Measurements from ENCODE around the gene CBFA2T2.
A peak's percentile ranks its signal among the peaks of the same experiment; 100 is the strongest.
"Not testable (repeated sequence)": the region's sequence is repeated elsewhere in the genome, so short reads cannot be mapped to it uniquely, and the experiment has no call there.

Gene CBFA2T2

DNA sequence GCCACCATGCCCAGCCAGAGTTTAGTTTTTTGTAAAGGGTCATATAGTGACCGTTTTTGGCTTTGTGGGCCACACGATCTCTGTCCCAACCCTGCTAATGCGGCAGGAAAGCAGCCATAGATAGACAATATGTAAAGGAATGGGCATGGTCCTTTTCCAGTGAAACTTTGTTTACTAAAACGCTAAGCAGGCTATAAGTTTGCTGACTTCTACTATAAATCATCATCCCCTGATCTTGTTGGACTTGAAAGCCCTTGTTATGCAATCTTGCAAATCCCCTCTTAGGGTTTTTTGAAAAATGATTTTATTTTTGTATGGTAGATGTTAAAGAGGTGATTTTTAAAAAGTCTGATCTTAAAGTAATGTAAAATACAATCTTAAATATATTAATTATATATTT is 63.6 kb downstream of the CBFA2T2 start:
- no peak for DNase-seq

DNA sequence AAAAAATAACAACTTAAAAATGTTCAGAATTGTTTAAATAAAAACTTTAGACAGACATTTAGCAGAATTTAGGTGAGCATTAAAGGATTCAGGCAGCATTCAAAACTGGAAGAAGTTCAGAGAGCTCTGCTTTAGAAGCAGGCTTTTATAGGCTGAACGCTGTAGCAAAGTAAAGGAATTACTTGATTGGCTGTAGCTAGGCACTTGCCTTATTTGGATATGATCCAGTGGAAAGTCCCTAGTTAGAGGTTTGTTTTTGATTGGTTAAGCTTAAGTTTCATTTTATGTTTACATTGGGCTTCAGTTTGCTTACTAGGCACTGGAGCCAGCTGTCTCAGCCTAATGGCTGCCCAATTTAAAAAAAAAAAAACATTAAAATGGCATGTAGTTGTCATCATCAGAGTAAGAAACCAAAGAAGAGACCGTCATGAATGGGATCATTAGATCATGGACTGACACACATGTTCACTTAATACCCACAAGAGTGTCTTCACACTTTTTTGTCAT is 65.1 kb downstream of the CBFA2T2 start:
- DNase-seq: peak; percentile 97

DNA sequence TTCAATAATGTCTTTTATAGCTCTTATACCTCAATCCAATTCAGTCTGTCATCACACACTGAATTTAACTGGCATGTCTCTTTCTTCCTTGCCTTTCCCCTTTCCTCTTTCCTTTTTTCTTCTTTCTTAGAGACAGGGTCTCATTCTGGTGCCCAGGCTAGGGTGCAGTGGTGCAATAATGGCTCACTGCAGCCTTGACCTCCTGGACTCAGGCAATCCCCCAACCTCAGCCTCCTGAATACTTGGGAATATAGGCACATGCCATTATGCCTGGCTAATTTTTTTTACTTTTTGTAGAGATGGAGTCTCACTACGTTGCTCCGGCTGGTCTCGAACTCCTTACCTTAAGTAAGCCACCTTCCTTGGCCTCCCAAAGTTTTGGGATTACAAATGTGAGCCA is 65.9 kb downstream of the CBFA2T2 start:
- no peak for DNase-seq

DNA sequence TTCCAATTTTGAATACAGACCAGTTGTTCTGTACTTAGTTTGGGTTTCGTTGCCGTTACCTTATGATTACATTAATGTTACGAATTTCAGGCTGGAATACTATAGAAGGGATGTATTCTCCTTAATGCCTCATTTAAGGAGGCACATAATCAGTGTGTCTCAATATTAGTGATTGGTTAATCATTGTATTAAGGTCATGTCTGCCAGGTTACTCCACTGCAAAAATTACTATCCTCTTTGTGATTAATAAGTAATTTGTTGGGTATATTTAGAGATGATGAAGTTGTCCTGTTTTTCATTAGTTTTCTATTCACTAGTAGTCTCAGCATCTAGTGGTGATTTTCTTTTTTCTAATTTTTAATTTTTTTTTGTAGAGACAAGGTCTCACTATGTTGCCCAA is 66.3 kb downstream of the CBFA2T2 start:
- no peak for DNase-seq

DNA sequence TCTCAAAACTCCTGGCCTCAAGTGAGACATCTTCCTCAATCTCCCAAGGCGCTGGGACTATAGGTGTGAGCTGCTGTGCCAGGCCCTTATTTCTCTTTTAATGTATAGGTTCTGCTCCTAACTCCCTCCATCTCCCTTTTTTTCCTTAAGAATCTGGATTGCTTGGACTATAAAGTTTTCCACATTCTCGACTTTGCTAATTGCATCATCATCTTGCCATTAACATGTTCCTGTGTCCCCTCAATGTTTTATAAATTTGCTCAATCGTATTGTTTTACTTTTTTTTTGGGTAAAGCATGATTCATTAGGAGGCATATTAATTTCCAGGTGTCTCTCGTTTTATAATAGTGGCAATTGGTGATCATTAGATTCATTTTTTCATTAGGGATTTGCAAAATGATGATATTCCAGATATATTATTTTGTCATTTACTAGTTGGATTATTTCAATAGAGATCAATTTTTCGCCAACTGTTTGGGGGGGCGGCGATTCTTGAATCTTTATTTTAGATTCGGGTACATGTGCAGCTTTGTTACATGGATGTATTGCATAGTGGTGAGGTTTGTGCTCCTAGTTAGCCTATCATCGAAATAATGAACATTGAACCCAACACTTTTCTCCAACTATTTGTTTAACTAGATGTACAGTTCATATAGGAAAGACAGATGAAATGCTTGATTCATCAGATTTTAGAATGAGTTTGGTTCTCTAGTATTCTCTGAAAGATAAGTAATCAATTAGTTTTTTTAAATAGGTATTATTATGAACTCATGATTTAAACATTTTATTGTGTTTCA is 68.7 kb downstream of the CBFA2T2 start:
- no peak for DNase-seq

DNA sequence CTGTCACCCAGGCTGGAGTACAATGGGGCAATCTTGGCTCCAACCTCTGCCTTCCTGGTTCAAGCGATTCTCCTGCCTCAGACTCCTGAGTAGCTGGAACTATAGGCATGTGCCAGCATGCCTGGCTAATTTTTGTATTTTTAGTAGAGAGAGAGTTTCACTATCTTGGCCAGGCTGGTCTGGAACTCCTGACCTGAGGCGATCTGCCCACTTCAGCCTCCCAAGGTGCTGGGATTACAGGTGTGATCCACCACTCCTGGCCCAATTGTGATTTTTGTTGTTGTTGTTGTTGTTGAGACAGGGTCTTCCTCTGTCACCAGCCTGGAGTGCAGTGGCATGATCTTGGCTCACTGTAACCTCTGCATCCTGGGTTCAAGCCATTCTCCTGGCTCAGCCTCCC is 69.3 kb downstream of the CBFA2T2 start:
- DNase-seq: no peak

DNA sequence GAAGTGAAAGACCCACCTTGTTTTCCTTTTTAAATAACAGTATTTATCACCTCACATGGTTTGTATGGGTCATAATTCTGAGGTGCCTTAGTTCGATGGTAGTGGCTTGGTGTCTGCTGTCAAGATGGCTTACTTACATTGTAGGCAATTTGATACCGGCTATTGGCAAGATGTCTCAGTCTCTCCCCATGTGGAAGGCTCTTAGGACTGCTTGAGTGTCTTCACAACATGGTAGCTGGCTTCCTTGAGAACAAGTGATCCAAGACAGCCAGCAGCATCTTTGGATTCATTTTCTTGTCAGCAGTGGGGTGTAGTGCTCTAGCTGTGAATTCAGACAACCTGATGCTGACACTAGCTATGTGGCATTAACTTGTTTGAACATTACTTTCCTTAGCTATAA is 70.1 kb downstream of the CBFA2T2 start:
- no peak for DNase-seq

DNA sequence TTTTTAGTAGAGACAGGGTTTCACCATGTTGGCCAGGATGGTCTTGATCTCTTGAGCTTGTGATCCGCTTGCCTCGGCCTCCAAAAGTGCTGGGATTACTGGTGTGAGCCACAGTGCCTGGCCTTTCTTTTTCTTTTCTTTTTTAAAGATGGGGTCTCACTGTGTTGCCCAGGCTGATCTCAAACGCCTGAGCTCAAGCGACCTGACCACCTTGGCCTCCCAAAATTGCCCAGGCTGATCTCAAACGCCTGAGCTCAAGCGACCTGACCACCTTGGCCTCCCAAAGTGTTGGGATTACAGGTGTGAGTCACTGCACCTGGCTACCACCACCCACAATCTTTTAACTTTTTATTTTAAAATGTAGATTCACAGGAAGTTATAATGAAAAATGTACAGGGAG is 71.2 kb downstream of the CBFA2T2 start:
- not testable (repeated sequence) for DNase-seq

DNA sequence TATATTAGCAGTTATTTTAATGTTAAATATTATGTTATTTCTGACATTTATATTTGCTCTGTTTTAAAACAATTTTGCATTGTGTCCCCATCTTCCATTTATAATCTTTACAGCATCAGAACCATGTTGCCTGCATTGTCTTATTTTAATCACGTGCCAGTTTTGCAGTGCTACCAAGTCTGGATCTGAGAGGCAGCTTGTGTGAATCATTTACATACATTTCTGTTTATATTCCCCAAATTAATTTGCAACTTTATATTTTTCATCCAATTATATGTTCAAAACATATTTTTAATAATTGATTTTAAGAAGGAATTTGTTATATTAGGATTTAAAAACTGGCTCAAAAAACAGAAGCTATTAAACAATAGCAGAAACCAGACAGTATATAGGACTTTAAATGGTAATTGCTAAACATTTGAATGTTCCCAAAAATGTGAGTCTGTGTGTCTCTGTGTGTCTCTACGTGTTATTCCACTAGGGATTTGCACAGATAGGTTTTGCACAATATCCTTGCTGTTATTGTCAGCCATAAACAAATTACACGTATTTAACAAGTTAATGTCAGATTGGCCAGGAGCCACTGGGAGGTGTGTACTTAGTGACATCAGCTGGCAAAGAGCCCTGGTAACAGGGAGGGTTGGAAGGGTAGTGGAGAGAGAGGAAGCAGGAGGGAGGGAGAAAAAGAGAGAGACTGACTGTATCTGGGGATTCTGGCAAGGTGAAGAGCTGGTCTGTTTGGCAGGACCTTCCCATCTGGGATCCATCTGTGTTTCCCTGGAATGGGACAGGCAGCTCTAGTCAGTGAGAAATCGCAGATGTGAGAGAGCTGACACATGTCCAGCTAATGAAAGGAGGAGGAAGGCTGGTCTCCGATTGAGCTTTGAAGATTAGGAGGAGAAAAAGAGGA is 72.1 kb downstream of the CBFA2T2 start:
- peak; percentile 71 for DNase-seq

DNA sequence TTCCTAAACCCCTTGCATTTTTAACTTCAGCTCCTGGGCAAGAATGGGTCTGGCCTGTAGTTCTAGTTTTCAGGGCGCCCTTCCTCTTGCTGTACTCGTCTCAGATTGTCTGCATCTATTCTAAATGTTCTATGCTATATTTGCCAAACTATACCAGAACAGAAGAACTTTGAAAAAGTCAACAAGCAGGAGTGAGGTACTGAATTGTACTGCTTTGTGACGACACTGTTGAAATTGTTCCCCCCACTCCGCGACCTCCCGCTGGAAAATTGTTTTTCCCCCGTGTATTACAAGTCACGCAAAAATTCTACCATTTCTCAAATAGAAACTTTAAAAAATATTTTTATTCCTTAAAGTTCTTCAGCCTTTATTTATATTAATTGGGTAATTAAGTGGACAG is 73.9 kb downstream of the CBFA2T2 start:
- no peak for DNase-seq

DNA sequence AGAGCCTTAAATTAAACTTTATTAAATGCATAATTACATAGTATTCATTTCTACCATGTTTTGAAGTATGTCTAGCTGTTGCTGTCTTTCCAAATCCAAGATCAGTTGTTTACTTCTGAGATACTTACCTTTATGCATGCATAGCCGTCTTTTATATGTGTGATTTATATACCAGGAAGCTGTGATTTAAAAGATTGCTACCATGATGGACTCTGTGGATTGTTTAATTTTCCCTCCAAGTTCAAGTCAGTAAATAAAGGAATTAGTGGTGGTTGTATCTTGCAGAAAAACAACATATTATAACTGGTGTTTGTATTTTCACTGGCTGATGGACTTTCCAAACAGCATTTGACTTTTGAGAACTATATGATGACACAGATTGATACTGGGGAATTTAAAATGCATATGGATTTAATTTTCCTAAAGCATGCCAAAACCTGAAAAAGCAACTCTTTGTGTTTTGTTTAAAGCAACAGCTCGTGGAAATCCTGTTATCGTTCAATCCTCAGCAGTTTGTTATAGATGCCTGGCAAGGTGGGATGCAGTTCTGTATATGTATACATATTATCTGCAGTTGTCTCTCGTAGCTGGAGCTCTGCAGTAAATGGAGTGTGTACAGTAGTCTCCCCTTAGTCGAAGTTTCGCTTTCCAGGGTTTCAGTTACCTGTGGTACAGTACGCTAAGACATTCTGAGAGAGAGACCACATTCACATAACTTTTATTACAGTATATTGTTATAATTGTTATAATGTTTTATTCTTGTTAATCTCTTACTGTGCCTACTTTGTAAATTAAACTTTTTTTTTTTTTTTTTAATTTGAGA is 77.1 kb downstream of the CBFA2T2 start:
- DNase-seq: no peak

DNA sequence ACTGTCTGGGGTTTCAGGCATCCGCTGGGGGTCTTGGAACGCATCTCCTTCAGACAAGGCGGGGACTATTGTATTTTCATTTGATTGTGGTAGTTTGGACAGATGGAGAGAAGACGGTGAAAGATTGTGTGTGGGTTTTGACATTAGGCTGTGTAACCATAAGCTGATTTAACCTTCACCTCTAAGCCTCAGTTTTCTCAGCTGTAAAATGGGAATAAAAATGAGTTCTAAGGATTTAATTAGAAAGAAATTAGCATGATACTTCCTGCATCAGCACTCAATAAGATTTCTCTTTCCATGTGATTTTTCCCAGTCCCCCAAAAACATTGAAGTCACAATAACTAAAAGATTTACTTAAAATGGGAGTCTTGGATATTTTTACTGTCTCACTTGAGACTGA is 78.1 kb downstream of the CBFA2T2 start:
- no peak for DNase-seq

DNA sequence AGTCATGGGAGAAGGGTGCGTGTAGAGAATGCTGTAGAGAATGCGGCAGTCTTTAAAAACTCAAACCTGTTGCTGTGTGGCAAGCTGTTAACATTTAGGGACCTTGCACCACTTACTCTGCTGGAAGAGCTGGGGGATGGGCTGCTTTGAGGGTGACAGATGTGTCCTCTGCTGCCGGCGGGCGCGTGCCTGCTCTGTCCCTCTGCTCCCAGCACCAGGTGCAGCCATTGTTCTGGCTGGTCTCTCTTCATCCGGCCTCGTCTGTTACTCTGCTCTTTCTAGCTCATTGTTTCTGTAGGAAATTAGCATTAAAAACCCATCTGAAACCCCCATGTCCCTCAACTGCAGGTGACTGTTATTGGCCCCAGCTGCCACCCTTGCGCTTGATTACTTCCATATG is 78.5 kb downstream of the CBFA2T2 start:
- no peak for DNase-seq

DNA sequence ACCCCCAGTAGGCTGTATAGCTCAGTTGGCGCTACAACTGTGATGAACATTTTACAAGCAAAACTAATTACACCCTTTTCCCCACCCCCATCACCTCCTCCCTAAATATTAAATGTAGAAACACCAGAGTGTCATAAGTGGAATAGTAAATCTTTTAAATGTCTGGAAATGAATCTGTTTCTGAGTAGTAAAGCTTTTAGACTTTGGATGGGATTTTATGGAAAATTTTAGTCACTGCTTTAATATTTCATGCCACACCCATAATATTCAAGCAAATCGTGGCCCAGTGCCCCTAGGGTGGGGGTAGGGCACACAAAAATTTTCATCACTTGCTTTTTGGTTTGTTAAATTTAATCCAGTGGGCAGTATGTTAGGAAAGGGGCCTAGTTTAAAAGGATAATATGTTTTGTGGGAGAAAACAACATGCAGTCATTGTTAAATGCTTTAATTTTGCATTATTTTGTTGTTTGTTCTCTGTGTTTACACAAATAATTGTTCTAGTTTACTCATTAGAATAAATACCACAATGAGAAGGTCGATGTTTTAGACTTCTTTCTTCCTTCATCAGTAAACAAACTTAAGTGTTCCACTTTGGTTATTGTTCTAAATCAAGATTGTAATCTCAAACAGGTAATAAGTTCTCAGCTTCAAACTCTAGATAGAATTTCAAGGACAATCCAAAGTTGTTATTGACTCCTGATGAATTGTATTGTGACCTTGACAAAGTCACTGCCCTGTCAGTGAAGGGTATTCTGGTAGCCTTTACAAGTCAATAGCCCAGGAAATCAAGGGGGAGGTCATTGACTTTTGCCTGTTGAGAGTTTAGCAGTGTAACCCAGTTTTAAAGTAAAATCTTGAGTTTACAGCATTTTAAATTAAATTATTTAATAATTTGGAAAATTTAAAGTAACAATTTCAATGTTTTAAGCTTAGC is 79.2 kb downstream of the CBFA2T2 start:
- DNase-seq: no peak

DNA sequence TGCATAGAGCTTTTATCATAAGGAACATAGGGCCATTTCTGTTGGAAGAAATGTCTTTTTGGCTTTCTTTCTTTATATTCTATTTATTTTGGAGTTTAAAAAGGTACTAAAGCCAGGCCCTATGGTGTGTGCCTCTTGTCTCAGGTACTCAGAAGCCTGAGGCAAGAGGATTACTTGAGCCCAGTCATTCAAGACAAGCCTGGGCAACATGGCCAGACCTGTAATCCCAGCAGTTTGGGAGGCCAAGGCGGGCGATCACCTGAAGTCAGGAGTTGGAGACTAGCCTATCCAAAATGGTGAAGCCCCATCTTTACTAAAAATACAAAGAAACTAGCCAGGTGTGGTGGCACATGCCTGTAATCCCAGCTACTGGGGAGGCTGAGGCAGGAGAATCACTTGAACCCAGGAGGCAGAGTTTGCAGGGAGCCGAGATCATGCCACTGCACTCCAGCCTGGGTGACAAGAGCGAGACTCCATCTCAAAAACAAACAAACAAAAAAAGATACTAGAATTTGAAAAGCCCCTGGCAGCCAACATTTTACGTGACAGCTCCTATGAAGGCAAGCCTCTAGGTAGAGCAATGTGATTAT is 80.0 kb downstream of the CBFA2T2 start:
- no peak for DNase-seq

DNA sequence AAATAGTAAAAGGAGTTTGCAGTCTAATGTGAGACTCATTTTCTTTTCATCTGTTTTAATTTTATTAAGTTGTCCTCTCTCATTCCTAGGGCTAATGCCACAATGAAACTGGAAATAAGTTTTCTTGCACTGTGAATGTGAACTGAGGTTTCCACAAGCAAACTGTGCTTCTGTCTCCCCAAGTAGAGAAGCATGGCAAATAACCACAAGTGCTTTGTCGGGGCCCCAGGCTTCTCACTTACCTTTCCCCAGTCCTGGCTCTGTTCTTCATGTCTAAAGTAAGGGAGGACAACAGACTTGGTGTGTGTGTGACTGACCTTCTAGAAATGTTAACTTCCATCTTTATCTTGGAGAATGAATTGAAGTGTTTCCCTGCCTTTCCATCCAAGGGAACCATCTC is 80.8 kb downstream of the CBFA2T2 start:
- DNase-seq: no peak

DNA sequence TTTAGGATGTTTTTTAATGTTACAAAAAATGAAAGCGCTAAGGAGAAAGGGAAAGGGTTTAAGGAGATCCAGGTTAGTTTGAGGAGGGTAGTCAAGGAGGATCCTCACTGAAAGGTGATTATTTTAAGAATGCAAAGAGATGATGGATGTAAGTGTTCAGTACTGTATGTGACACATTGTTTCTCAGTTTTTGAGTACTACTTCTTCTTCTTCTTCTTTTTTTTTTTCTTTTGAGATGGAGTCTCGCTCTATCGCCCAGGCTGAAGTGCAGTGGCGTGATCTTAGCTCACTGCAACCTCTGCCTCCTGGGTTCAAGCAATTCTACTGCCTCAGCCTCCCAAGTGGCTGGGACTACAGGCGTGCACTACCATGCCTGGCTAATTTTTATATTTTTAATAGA is 83.4 kb downstream of the CBFA2T2 start:
- DNase-seq: not testable (repeated sequence)

DNA sequence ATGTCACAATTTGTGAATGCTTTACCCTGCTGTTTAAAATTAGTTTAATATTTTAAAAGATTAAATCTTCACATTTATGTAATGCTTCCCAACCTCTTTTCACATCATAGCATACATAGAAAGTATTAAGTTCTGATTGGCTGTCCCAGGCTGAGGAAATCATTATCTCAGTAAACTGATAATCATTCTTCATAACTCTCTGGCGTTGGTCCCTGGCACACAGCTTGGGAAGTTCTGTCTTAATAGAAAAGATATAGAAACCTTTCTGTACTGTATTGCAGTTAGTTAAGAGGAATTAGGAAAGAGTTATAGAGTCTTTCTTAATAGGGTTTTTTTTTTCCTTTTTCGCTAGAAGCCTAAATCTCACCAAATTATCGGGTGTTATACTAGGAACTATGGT is 85.4 kb downstream of the CBFA2T2 start:
- DNase-seq: no peak

DNA sequence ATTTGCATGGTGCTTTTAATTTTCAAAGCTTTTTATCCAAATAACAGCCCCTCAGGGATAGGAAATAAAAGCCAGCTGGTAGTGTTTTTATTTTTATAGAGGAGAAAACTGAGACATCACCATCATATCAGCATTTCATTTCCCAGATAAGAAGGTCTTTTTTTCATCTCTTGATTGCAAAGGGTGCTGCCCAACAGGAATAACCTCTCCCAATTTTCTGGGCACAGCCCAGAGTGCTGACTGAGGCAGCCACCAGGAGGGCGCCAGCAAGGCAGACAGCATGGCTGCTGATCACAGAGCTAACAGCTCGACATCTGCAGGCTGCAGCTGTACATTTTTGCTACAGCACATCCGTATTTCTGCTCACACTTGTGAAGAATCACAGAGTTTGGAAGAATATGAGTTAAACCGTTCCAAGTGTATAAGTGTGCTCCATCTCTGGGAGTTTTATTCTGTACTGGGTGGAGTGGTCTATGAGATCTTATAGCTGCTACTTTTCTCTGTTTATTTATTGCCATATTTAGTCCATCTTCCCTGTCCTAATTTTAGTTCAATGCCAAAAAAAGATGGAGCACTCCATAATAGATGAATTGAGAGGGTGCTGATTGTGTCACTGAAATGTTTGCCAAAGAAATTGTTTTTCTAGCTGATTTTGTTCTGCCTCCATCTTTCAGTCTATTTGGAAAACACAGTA is 86.7 kb downstream of the CBFA2T2 start:
- no peak for DNase-seq

DNA sequence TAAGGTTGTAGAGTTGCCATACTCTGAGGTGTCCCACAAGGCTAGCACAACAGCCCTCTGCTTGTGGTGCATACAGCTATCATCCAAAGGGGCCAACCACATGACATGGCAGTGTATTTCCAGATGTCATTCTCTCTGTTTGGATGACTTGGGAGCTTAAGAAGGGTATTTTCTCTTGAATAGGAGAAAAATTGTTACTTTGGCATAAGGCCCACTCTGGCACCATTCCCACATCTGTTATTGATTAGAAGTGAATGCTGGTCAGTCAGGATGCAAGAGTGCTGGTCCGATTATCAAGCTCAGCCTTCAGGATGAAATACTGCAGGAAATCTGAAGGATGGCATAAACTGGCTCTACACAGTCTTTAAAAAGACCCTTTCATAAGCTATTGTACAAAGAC is 88.6 kb downstream of the CBFA2T2 start:
- DNase-seq: no peak

DNA sequence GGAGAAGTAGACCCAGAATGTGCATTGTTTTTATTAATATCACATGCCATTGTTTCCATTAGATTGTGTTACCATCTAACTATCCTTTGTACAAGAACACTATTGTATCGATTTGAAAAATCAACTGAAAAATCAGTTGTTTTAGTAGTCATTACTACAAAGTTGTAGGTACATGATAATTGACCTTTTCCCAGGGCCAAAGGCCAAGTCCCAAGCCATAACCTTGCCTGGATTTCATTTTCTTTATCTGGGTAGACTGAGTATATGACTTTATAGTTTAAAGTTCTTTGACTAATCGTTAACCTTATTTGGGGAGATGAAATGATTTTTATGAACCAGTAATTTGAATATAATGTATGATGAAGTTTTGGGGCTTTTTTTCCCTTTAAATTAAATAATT is 93.2 kb downstream of the CBFA2T2 start:
- DNase-seq: no peak
